GM03348 (cell line): ENCODE measurements around the gene SSMEM1.
"Not testable (repeated sequence)": the region's sequence is repeated elsewhere in the genome, so short reads cannot be mapped to it uniquely, and the experiment has no call there.

ENCODE experiments used
- DNase-seq: peaks from one replicate; pipeline ENCODE4 v3.0.0; 2012; ENCODE audit warnings: low spot score

SSMEM1 gene

GRCh38 chr7:130249626-130250025 is 42.0 kb downstream of the SSMEM1 start:
- DNase-seq = not testable (repeated sequence)

- no peak for DNase-seq
Measured at GRCh38 chr7:130254555-130254954, 46.9 kb downstream of the SSMEM1 start.

GRCh38 chr7:130256704-130257103 is 49.0 kb downstream of the SSMEM1 start:
- no peak for DNase-seq

GRCh38 chr7:130258494-130259078 is 50.9 kb downstream of the SSMEM1 start:
- no peak for DNase-seq

GRCh38 chr7:130262448-130262847 is 54.8 kb downstream of the SSMEM1 start:
- DNase-seq = no peak

- DNase-seq = no peak
Measured at GRCh38 chr7:130263130-130263529, 55.5 kb downstream of the SSMEM1 start.
